Fibroblast of lung (primary cell): Measurements from ENCODE around the gene KCNH6.

Experiments
- EZH2 ChIP-seq: IDR thresholded peaks from 2 replicates; pipeline ENCODE4 v1.5.1; 2012; ENCODE audit warnings: low read length, control low read depth, mild to moderate bottlenecking; ENCODE audit errors: missing control alignments
- TF ChIP-seq, protein P1 (sequence below), 2 donors: IDR thresholded peaks in 1 of 2; conservative IDR thresholded peaks in 1 of 2; 1 replicate in 1 of 2; 2 replicates in 1 of 2; pipeline ENCODE4 v1.5.1; 2011 to 2012; ENCODE audit warnings: low read length in 2 of 2, control low read depth in 1 of 2, inconsistent platforms in 1 of 2, low read depth in 1 of 2, mild to moderate bottlenecking in 1 of 2

GRCh38 chr17:63487014-63487339 is 36.2 kb upstream of the KCNH6 start:
- TF ChIP-seq, protein P1, sequence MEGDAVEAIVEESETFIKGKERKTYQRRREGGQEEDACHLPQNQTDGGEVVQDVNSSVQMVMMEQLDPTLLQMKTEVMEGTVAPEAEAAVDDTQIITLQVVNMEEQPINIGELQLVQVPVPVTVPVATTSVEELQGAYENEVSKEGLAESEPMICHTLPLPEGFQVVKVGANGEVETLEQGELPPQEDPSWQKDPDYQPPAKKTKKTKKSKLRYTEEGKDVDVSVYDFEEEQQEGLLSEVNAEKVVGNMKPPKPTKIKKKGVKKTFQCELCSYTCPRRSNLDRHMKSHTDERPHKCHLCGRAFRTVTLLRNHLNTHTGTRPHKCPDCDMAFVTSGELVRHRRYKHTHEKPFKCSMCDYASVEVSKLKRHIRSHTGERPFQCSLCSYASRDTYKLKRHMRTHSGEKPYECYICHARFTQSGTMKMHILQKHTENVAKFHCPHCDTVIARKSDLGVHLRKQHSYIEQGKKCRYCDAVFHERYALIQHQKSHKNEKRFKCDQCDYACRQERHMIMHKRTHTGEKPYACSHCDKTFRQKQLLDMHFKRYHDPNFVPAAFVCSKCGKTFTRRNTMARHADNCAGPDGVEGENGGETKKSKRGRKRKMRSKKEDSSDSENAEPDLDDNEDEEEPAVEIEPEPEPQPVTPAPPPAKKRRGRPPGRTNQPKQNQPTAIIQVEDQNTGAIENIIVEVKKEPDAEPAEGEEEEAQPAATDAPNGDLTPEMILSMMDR (conservative IDR thresholded peaks at IDR 0.05 in 1 of 2, IDR thresholded peaks at IDR 0.05 in 1 of 2; ENCODE audit: low read depth in 1 of 2, low read length in 2 of 2) = no peak
- TF ChIP-seq EZH2 = no peak
